Middle frontal gyrus (tissue), 1 donor: ENCODE data around the gene KIAA1210.

ENCODE experiments used
- DNase-seq: peaks from one replicate; pipeline ENCODE4 v3.0.0-alpha.2; 2015; ENCODE audit warnings: low spot score; ENCODE audit errors: extremely low spot score

Gene KIAA1210

GRCh38 chrX:119093991-119094735 is 33.4 kb downstream of the KIAA1210 start:
- no peak for DNase-seq

- no peak for DNase-seq
Measured at GRCh38 chrX:119090627-119091026, 37.0 kb downstream of the KIAA1210 start.

GRCh38 chrX:119089619-119090018 is 38.0 kb downstream of the KIAA1210 start:
- no peak for DNase-seq

- no peak for DNase-seq
Measured at GRCh38 chrX:119087121-119087520, 40.5 kb downstream of the KIAA1210 start.

DNA sequence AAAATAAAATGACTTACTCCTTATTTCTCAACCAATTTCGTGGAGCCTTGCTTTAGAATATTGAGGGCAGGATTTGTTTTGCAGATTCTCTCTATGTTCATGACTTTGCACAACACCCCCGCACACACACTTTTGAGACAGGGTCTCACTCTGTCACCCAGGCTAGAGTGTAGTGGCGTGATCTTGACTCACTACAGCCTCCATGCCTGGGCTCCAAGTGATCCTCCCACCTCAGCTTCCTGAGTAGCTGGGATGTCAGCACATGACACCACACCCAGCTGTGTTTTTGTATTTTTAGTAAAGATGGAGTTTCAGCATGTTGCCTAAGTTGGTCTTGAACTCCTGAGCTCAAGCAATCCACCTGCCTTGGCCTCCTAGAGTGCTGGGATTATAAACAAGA is 42.8 kb downstream of the KIAA1210 start:
- no peak for DNase-seq

DNA sequence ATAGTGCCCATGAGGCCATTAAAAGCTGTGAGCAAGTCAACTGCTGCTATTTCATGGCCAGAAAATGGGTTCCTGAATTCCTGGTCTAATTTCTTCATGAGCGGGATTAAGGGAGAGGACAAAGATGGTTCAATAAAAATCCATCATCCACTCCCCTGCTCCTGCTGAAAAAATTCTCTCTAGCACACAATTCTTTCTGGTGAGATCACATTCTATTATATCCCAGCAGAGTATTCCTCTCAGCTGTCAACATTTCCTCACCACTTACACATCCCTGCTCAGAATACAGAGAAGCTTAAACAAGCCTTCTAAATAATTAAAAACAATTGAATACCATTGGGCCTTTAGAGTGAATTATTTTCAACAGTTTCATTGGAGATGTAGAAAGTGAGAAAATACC is 45.3 kb downstream of the KIAA1210 start:
- DNase-seq: no peak

DNA sequence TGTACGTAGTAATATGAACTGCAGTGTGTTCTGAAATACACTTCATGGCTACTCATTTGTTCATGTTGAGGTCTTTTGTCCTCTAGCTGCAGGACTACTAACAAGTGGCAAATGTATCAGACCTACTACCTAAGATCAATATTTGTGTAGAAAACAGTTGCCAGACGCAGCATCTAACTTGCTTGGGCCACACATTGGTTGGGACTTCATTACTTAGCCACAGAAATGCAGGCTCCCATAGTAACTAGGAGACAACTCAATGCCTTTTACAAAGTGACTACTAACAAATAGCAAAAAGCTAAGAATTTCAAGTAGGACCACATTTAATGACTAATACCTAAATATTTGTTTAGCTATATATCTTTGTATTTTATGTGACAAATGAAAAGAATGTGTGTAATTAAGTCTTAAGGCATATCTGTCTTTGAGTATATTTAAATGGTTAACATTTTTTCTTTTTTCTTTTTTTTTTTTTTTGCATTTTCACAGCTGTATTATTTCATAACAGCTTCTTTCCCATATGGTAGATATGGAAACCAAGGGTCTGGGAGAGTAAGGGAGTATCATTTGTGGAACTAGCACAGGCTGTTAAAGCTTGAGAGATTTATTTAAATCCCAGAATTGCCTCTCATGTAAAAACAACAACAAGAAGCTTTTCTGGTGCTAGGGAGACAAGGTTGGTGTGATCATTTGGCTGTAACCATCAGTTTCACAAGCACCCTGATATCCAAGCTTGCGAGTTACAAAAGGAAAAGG is 52.2 kb downstream of the KIAA1210 start:
- no peak for DNase-seq

DNA sequence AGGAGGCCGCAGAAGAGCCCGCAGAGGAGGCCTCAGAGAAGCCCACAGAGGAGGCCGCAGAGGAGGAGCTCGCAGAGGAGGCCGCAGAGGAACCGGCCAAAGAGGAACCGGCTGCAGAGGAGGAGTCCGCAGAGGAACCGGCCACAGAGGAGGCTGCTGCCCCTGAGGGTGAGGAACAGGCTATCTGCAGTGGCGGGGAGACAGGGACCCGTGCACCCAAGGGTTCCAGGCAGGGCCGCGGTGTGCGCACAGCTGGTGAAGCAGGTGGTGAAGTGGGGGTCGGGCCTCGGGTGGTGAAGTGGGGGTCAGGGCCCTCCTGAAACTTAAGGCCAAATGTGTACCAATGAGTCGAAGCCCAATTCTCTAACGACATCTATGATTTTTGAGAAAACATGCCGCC is 53.7 kb downstream of the KIAA1210 start:
- no peak for DNase-seq

DNA sequence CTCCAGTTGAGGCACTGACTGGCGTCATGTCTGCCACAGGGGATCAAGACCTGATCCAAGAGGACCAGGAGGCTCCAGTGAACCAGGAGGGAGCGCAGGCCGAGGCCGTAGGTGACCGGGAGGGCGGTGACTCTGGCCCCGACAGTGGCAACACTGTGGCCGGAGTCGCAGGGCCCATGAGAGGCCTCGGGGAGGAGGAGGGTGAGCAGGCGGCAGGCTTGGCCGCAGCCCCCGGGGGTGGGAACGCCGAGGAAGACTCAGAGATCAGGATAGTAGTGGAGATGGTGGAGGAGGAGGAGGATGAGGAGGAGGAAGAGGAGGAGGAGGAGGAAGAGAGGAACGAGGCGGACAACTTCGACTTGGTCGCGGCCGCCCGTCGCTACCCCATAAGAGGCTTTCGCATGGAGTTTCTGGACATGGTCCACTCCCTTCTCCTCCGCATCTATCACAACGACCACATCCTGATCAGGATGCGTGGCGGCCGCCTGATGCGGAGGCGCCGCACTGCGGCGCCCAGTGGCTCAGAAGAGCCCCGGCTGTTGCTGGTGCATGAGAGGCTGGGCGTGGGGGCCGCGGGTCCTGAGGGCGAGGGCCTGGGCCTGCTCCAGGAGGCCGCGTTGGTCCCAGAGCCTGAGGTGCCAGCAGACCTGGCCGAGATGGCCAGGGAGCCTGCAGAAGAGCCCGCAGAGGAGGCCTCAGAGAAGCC is 54.3 kb downstream of the KIAA1210 start:
- no peak for DNase-seq

- no peak for DNase-seq
Measured at GRCh38 chrX:119072744-119073143, 54.9 kb downstream of the KIAA1210 start, which contains the start of gene CT47C1. Gene CT47C1, plus strand, starts transcription at chrX:119072993. Its CDS starts 233 bp downstream, at chrX:119073226.

DNA sequence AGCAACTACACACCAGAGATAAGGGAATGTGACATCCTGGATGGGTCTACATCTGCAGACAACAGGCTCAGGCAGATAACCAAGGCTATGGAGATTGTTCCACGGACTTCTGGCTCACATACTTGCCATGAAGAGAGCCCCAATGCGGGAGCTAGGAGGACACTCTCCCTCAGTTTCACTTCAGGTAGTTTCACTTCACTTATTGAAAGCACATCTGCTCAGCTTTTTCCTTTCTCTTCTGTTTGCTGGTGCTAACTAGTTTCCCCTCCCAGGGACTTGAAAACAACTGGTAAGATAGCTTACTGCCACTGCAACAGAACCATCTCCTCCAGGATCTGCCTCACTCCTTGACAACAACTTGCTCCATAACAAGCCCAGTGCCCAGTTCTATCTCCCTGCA is 56.2 kb downstream of the KIAA1210 start:
- DNase-seq: no peak

DNA sequence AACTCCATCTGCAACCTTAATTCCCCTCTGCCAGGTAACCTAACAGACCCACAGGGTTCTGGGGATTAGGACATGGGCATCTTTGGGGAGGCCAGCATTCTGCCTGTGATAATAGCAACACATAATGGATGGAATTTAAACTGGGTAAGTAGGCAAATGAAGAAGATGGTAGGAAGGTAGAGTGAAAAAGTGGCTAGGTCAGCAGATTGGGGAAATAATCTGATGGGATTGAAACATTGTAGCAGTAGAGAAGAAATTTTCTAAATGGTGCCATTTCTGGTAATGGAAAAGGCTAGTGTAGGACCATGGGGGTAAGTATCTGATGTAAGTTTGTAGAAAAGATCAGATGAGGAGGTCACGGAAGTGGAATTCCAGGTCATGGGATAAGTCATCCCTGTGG is 57.9 kb downstream of the KIAA1210 start:
- no peak for DNase-seq

DNA sequence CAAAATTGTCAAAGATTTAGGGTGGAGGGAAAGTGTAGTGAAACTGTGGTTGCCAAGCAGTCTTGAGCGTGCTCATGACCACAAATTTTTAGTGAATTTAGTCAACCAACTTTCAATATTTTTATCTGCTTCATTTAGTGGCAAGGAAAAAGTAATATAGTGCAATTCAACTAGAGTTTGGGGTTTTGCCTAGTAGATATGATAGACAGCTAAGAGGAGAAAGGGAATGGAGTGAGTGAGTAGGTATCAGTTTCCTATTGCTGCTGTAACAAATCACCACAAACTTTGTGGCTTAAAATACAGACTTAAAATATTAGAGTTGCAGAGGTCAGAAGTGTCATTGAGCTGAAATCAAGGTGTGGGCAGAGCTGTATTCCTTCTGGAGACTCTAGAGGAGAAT is 58.5 kb downstream of the KIAA1210 start:
- no peak for DNase-seq

DNA sequence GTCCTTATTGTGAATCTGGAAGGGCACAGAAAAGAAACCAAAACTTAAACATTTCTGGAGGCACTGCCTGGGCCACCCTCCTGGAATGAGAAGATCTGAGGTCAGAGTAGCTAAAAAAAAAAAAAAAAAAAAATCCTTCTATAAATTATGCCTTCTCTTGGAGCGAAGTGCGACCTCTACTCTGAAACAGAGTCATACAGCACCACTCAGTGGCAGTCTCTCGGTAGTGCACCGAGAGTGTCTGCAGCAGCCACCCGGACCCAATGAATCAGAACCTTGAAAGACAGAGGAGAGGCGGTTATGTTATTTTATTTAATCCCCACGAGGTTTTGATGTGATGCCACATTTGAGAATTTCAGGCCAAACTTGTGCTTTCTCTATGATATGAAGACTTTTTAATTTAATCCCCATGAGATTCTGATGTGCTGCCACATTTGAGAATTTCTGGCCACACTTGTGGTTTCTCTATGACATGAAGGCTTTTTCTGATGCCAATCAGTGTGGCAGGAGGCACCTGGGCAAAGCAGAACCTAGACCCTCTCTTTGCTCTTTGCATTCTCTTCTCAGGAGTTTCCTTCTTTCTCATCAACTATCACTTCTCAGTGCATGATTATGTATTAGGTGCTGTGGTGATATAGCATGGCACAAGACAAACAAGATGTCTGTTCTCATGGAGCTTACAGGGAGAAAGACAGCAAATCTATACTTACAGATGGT is 60.4 kb downstream of the KIAA1210 start:
- no peak for DNase-seq

- no peak for DNase-seq
Measured at GRCh38 chrX:119063428-119063827, 64.2 kb downstream of the KIAA1210 start.

DNA sequence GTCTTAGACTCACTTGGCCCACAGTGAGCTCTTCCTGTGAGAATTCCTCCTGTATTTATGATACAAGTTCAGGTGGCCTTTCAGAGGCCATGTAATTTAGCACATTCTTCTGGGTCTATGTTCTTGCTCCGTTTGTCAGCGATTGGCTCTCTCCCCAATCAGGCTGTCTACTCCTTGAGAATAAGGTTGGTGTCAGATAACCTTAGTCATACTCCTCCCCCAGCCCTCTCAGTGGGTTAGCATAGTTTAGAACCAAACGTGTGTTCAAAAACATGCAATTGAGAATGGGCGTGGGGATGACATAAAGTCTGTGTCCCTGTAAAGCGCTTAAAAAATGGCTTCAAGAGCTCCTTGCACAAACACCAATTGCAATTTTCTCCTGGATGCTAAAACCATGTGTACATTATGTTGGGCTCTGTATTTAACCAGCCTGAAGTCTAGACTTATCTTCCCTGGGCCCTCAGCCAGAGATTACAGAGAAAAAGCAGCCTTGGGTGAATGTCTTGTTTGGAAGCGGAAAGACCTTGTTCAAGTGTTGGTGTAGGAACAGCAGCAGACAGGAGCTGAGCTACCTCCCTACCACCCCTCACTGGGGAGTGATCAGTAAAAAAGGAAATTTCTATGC is 64.8 kb downstream of the KIAA1210 start:
- no peak for DNase-seq

DNA sequence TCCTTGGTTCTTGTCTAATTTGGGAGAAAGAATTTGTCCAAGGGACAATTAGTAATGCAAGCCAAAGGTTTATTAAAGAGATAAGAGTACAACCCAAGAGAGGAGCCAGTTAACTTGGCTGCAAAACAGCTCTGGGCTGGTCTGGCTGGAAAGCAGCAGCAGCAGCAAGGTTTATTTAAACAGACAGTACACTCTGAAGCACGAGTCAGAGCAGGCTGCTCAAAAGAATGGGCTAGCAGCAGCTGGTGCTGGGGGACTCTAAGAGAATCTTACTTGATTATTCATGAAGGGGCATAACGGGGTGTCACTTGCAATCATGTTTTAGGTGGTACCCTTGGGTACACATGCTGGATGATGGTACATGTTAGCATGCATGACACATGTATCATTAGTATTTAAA is 71.9 kb downstream of the KIAA1210 start:
- no peak for DNase-seq

- DNase-seq: no peak
Measured at GRCh38 chrX:119045884-119046283, 81.7 kb downstream of the KIAA1210 start.

DNA sequence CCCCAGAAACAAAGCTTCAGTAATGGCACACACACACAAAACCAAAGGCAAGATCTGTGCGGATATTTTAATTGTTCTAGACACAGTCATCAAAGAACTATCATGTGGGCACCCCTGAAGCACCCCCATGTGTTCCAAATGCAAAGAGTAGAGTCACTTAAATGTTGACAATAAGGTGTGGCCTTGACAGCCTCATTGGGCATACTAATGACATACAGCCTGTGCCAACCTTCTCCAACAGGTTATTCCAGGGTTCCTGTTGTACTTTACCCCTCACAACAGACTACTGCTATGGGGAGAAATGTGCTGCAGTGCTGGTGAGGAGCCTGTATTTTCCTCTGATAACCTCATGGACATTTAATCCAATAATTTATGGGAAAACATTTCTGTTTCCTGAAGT is 84.6 kb downstream of the KIAA1210 start:
- no peak for DNase-seq

DNA sequence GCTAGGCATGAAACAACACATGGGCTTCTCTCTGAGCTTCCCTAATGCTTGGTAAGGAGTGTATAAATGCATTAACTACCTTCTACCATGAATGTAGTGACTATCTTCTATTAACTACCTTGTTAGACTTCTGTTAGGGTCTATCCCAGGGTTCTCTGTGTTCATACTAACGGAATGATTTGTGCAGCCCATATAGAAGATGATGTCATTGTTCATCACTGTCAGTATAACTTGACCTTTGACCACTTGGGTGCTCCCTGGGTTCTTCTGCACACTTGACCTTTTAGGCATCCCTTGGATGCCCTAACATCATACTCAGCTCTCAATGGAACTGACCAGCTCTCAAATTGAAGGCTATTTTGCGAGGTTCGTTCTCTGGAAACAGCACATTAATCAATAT is 85.6 kb downstream of the KIAA1210 start:
- no peak for DNase-seq

- no peak for DNase-seq
Measured at GRCh38 chrX:119041175-119041574, 86.4 kb downstream of the KIAA1210 start.
